NOMO-1 (cell line): ENCODE results near the gene ADK.
"Not testable (repeated sequence)": the region's sequence is repeated elsewhere in the genome, so short reads cannot be mapped to it uniquely, and the experiment has no call there.

ENCODE experiments used
- DNase-seq, 2 experiments: peaks; one replicate each; lab custom pipeline; 2025; ENCODE audit not compliant: unreplicated experiment in 2 of 2; lab: John Stamatoyannopoulos, UW

ADK gene

DNA sequence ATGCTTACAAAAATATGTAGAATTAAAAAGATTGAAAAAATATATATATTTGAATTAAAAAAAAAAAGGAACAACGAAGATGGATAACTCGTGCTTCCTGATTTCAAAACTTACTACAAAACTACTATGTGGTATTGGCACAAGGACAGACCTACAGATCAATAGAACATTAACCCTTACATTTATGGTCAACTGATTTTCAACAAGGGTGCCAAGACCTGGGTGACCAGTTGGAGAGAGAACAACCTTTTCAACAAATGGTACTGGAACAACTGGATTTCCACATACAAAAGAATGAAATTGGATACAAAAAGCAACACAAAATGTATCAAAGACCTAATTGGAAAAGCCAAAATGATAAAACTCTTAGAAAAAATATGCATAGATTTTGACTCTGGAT lies 10.5 kb upstream of the ADK start:
- DNase-seq = no peak

DNA sequence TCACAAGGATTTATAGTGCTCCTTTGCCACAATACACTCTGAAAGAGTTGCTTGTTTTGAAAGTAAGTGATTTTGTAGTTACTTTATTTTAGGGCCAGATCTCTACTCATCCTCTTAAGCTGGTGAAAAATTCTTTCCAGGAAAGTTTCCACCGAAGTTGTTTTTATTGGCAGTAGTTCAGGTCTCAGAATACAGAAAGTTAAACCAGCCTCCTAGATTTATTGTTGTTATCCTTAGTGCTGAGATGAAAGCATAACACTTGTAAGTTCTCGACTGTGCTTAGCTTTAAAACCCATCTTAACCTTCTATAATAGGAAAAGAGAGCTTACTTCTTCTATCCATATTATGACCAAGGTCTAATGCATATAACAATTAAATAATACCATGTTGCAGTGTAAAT lies 5.9 kb upstream of the ADK start:
- DNase-seq = no peak

DNA sequence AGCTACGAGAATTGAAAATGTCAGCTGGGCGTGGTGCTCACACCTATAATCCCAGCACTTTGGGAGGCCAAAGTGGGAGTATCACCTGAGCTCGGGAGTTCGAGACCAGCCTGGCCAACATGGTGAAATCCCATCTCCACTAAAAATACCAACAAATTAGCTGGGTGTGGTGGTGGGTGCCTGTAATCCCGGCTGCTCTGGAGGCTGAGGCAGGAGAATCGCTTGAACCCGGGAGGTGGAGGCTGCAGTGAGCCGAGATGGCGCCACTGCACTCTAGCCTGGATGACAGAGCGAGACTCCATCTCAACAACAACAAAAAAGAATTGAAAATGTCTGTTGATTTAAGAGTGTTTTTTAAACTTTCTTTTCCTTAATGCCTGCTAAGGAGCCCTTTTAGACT lies 4.0 kb upstream of the ADK start:
- not testable (repeated sequence) for DNase-seq

DNA sequence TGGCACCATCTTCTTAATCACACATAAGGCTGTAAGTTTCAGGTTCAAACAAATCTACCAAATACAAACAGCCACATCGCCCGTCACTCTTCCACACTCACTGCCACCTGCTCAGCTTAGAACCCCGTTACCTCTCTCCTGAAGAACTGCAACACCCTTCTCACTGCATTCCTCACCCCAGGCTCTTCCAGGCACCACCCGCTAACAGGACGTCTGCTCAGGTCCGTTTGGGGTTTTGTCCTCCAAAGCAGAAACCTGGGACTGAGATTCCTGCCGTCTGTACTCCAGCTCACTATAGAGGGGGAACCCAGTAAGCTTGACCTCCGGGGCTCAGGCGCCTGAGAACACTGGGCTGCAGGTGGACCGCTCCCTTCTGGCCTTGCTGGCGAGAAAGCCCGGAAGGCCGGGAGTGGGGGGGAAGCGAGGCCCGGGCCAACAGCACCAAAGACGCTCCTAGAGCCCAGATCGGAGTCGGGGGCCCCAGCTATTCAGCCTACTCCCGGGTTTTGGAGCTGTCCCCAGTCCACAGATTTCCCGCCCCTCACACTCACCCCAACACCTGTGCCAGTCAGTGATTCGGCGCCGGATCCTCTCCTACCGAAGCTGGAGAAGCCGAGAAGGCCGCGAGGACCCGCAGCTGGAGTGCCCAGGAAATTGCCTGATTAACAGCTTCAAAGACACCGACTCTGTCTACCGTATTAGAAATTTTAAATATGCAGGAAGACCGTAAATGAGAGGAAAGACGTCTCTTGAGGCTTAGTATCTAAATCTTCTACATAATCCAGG lies 624 bp upstream of the ADK start, which contains the start of gene AP3M1:
Gene AP3M1, minus strand, starts transcription at position 625 of the 786 bp plus-strand sequence. CDS start 12,449 bp downstream, outside the sequence.
- peak; percentile 66 to 80 for DNase-seq

DNA sequence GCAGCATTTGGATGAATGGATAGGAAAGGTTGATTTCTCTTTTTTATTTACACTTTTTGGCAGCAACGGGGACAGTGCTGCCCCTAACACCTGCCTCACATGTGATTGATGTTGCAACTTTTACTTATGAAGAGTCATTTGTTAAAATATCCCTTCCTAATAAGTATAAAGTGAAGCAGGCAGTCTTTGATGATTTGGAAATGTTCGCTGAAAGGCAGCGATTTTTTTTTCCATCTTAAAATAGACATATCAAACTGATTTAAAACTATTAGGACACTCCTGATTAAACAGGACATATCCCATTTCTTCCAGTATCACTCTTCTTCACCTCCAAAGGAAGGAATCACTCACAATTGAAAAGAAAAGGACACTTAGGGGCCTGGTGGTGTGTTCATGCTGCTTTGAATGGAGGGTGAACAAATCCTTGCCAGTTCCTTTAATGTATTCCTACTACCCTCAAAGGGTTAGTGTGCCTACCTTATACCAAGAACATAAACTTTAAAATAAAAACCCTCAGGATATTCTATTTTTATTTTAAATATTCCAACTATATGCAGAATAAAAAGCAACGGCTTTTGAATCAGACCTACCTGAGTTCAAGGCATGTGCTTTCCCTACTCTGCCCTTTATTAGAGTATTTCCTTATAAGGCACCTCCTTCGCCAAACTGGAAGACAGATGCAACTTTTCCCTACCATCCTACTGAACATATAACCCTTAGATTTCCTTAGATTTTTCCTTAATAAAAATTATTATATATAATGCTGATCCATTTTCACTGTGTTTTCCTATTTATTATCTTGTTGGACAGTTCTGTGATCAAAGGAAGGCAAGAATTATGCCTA lies 1.1 kb downstream of the ADK start:
- no peak for DNase-seq

DNA sequence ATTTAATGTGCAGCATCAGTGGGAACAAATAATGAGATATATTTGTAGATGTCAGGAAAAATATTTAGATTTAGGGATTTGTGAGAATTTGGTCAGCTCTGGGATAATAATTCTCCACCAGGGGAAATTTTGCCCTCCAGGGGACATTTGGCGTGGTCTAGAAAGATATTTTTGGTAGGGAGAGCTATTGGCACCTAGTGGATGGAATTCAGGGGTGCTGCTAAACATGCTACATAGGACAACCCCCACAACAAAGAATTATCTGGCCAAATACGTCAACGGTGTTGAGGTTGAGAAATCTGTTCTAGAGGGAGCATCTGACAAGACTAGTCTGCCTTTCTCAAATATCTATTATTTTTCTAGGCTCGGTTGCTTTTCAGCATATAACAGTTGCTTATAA lies 2.1 kb downstream of the ADK start:
- no peak for DNase-seq

DNA sequence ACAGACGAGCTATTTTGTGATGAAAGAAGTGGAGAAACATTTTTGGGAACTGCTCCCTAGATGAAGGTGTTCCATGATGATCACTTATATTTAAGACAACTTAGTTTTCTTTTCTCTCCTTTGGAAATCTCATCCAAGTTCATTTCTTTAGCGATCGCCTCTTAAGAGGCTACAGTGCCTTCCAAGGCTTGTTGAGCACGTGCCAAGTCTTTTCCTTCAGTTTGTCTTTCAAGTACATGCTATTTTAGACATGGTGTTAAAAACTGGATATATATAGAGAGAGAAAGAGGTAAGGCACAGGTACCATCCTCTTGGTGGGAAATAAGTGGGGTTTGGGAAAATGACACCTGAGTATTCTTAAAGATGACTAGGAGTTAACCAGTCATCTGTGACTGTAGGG lies 2.7 kb downstream of the ADK start:
- DNase-seq = no peak

DNA sequence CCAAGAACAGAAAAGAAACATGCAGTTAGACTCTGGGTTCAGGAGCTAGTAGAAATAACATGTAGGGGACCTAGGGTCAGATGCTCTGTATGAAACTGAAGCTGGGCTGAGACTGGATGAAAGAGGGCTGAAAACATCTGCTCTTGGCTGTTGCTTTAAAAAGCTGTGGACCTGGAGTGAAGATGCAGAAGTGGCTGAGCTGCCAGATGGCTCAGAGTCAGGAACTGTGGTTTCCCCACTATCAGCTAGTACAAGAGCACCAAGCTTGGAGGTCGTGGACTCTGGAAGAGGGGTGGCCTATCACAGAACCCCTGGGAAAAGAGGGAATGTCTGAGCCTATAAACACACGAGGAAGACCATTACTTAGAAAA lies 5.9 kb downstream of the ADK start:
- peak in 1 of 2 experiments; percentile 9 for DNase-seq

DNA sequence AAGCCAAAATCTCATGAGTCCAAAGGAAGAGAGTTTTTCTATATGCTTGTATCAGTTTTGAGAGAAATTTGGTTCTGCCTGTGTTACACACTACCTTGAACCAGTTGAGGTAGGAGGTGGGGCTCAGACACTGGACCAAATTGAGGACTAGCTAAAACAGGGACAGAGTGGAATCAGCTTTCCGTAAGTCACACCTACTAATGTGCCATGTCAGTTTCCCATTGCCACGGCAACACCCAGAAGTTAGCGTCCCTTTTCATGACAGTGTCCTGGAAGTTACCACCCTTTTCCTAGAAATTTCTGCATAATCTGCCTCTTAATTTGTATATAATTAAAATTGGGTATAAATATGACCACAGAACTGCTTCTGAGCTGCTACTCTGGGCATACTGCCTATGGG lies 9.0 kb downstream of the ADK start:
- no peak for DNase-seq

DNA sequence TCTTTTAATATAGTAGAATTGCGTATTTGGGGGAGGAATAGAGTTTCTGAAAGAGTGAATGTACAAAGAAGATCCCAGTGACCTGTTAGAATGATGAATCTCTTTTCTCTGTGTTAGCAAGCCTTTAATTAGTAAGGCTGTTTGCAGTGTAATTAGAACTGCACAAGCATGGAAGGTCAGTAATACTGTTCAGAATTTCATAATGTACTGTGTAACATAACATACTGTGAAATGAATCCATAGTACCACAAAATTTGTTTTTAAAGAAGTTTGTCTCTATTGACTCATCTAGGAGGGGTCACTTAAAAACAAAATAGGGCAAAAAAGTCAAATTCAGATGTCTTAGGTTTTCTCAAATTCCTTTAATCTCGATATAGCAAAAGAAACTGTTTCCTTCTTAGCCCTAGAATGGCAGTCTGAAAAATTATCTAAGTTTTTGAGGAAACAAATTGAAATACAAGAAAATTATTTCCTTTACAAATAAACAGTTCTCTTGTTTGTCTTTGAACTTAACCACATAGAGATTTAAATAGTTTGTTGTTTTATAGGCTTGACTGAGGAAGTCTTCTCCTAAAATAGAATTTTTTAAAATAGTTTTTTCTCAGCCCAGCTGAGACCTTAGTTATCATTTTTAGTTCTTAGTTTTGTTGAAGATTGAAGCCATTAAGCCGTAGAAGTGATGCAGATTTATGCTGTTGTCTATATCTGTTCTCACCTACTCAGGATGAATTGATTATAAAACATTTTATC lies 12.5 kb downstream of the ADK start:
- DNase-seq = peak in 1 of 2 experiments; percentile 35

DNA sequence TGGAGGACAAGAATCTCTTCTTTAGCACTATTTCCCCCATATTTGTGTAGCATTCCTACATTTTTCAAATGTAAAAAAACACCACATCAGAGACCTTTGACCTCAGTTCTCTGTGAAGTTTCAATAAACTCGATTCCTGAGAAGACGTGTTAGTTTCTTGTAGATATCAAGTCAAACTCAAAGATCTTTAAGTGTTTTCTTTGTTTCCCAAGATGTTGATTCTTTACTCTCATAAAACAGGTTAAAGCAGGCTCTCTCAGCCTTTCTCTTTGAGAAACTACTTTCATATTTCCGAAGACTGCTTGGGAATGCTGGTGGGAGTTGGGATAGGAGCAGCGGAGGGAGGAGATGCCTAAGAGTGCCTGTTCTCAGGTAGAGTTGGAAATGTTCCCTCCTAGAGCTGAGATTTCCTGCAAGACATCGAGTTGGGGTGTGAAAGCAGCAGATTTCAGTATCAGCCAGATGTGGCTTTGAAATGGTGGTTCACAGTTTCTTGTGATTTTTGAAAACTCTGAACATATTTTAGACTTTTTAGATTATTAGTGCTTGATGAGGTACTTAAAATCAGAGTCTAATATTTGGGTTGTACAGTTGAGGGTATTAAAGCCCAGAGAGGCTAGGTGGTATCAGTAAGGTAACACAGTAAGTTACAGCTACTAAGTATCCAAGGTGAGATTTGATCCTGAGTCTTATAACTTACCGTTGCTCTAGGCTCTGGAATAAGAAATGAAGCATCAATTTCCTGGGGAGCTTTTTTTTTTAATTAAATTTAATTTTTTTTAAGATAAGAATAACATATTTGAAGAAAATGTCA lies 13.9 kb downstream of the ADK start:
- DNase-seq = no peak

DNA sequence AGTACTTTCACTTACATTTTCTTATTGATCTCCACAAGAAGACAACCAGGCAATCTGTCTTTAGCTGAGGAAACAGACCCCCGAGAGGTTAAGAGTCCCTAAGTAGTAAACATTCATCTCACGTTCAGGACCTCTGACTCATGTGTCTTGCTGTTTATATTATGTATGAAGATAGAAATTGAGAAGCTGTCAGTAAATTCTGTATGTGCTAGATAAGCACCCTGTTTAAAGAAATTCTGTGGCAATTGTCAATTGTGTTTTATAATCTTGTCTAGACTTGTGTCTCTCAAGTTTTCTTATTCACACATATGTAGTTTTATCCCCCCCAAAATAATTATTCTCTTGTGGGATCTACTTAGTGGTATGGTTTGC lies 14.5 kb downstream of the ADK start:
- no peak for DNase-seq

DNA sequence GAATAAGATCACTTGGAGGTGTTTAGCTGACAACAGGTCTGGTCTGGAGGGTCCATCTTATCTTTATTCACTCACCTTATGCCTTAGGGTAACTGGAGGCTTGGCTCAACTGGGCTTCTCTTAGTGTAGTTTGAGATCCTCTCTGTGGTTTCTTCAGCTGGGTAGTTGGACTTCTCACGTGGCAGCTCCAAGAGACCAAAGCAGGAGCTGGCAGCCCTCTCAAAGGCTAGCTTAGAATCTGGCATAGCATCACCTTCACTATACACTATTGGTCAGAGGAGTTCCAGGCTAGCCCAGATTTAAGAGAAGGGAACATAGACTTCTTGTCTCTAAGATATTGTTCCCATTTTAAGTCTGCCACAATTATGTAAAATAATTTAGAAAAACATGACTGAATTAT lies 16.4 kb downstream of the ADK start:
- DNase-seq = no peak

DNA sequence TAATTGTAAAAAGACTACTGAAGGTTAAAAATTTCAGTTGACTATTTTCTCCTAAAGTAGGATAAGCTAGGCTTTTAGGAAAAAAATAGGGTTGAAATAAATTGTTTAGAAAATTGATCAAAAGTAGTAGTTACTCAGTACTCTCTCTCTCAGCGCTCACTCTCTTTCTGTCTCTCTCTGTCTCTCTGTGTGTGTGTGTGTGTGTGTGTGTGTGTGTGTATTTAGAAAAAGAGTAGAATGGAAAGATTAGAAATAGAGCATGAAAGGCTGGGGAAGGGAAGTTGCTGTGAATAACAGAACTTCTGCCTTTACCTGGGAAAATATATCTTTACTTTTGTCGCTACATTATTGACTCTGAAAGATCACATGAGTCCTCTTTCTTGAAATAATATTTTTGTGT lies 20.6 kb downstream of the ADK start:
- DNase-seq = no peak

DNA sequence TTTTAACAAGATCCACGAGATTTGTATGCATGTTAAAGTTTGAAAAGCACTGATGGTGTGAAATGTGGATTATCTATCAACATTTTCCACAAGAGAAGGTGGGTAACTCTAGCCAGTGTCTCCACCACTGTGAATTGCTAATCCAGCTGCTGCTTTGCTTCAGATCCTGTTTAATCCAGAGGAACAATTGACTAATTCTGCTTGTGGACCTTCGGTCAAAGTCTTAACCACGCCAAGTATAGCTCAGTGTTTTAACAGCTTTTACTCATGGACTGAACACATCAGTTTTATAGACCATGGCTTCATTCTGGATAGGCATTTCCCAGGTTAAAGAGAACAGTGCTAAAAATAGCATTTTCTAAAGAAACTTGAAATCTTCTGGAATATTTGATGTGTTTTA lies 23.5 kb downstream of the ADK start:
- no peak for DNase-seq

DNA sequence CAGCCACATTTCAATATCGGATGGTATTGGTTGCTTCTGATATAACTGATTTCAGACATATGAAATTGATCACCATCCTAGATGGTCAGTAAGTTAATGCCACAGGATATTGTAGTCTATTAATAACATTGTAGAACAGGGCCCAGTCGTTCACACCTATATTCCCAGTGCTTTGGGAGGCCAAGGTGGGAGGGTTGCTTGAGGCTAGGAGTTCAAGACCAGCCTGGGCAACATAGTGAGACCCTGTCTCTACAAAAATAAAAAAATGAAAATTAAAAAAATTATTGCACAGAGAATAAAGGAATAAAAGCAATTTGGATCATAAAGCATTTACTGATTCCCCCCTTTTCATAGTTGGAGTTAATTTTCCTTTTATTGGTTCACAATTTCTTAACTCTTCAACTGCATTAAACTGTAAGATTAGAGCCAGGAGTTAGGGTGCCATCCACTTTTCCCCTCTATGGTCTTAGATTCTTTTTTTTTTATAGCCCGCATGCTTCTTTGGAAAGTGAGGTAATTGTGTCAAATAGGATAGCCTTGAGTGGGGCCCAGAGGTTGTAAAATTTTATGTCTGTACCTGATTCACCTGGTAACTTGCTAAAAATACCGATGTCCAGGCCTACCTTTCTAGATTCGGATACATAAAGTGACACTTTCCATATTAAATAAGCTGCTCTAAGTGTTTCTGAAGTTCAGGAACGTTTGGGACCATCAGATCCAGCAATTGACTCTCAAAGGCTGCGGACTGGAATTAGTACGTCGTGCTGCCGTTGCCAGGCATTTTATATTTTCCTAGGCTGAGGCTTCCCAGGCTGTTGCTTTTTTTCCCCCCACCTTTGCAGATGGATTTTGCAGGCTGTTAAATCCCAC lies 24.7 kb downstream of the ADK start:
- no peak for DNase-seq

DNA sequence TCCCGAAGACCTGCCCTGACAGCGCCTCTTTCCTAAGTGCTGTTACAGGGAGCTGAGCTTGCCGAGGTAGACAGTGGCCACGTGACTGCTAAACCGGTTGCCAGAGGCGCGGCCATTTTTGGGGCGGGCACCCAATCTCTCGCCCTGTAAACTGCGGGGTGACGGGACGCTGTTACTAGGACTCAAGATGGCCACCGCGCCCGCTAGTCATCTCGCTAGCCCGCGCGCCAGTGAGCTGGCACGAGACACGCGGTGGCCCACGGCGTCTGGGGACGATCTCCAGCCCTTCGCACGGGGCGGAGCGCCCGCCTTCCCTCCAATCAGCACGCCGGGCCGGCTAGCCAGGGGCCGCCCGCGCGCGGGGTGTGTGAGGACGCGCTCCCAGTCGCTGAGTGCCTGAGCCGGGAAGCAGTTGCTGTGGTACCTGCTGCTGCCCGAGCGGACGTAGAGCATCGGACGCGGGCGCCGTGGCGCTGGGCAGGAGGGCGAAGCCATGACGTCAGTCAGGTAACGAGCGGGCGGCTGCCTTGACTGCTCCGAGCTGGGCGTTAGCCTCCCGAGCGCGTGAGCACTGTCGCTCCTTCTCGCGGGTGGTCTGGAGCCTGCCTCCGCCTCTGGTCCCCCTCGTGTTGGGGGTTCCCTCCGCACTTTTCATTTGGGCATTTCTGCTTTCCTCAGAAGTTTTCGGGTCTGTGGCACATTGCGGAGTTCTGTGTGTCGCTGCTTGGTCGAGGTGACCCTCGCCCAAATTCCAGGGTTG lies 25.5 kb downstream of the ADK start:
- peak; percentile 95 for DNase-seq

DNA sequence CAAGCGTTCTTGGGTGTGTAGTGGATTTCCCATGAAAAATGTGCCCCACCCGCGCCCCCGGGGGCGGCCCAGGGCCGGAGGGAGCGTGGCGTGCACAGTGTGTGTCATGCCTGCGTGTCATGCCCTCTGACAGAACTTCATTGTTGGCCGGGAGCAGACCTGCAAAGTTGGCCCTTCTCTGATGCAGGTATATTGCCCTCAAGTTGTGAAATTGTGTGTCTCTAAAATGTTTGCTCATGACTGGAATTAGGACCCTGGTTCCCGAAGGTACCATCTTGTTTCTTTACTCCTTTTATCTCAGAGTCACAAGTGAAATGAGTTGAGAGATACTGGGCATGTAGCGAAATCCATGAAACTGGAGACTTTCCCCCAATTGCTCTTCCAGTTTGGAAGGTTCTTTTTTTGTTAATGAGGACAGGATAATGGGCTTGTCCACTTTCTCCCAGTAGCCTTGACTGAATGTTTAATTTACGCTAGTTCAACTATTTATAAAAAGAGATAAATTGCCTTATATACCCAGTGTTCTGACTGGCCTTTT lies 26.2 kb downstream of the ADK start:
- peak in 1 of 2 experiments; percentile 29 for DNase-seq
